Adipocyte (in vitro differentiated cells): Measurements from ENCODE around the gene NID1.
"Not testable (repeated sequence)": the region's sequence is repeated elsewhere in the genome, so short reads cannot be mapped to it uniquely, and the experiment has no call there.

ENCODE experiments used
- DNase-seq: peaks from one replicate; pipeline ENCODE4 v3.0.0-alpha.2; 2015; ENCODE audit warnings: low read depth
- H3K27me3 ChIP-seq: replicated peaks from 2 replicates; pipeline ENCODE4 v1.7.0; 2013; ENCODE audit warnings: mild to moderate bottlenecking, low read length, moderate library complexity; ENCODE audit not compliant: control insufficient read depth, insufficient read depth
- H3K36me3 ChIP-seq: 2 replicates; pipeline ENCODE4 v1.7.0; 2013; ENCODE audit warnings: low read length, mild to moderate bottlenecking, moderate library complexity; ENCODE audit not compliant: control insufficient read depth, insufficient read depth, severe bottlenecking
- H3K4me1 ChIP-seq: 2 replicates; pipeline ENCODE4 v1.7.0; 2013; ENCODE audit warnings: mild to moderate bottlenecking, low read length, moderate library complexity; ENCODE audit not compliant: control insufficient read depth, insufficient read depth
- H3K4me3 ChIP-seq: 2 replicates; pipeline ENCODE4 v1.7.0; 2013; ENCODE audit warnings: mild to moderate bottlenecking, low read length, moderate library complexity
- H3K9ac ChIP-seq: 2 replicates; pipeline ENCODE4 v1.7.0; 2013; ENCODE audit warnings: mild to moderate bottlenecking, low read length, moderate library complexity
- H3K9me3 ChIP-seq: 2 replicates; pipeline ENCODE4 v1.7.0; 2013; ENCODE audit warnings: mild to moderate bottlenecking, low read length, moderate library complexity; ENCODE audit not compliant: control insufficient read depth

Gene NID1

DNA sequence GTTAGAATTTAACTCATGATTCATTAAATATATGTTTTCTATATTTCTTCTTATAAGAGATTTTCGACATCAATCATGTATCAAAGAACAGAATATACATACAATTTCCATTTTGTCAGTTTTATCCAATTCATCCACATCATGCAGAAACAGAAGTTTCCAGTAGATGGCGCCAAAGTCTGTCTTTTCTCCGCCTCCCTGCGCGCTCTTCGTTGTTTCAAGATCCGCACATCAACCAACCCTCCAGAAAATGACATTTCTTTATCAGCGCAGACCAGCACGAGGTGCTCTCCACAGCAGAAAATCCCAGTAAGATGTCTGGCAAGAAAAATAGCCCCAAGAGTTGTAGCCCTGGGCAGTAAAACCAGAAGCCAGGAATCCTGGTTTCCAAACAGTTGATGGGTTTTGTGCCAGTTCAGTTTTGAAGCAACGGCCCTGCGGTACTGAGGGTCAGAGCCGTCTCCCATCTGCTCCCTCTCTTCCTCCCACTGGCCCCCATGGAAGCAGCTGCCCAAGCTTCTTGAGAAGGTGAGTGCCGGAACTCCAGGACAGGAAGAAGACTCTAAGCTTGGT, 38.8 kb upstream of the NID1 start:
- no peak overlapping the region for H3K4me3 ChIP-seq
- DNase-seq, result peak; percentile 84

DNA sequence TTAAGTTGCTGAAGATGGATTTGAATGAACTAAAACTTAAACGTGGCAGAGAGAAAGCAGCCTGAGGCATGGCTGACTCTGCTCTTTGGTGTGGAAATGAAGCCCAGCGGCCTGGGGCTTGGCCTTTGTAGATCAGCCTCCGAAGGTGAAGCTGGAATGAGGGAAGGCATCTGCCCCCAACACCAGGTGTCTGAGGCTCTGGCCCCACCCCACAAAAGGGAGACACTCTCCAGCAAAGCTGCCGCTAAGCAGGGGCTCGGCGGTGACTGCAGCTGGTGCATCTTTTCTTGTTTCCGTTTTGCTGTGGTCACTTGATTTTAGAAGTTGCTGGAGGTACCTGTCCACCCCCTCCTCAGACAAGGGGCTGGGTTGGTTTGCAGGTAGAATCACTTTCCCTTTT, 38.2 kb upstream of the NID1 start:
- DNase-seq, result no peak
- no peaks in the 10 kb centered on the region for H3K36me3 ChIP-seq
- H3K4me1 ChIP-seq, result peaks cover 3% of the 10 kb centered on the region
- H3K9ac ChIP-seq, result no peak overlapping the region
- no peak overlapping the region for H3K4me3 ChIP-seq
- H3K27me3 ChIP-seq, result peaks cover 8% of the 10 kb centered on the region
- no peaks in the 10 kb centered on the region for H3K9me3 ChIP-seq

More for the DNA sequence above, 38.8 kb upstream of the NID1 start:
- Histone ChIP-seq H3K9ac (no peak overlapping the region), H3K36me3 (no peaks in the 10 kb centered on the region), H3K9me3 (no peaks in the 10 kb centered on the region), H3K4me1 (peaks cover 3% of the 10 kb centered on the region), H3K27me3 (peaks cover 8% of the 10 kb centered on the region)

DNA sequence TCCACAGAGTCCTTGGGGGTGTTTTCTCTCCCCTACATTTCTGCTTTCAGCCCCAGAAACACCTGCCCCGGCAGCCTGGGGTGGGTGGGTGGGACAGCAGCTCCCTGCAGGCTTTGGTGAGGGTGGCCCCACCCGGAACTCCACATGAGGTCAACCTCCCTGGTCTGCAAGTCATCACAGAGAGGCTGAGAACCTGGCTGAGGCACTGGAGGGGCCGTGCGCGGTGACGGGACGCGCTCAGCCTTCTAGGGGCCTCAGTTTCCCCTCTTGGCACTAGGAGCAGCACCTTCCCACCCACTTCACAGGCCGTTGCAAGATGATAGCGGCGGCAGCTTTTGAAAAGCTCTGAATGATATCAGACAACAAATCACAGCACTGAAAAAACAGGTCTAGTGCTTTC, 37.7 kb upstream of the NID1 start:
- peaks cover 3% of the 10 kb centered on the region for H3K4me1 ChIP-seq
- no peak overlapping the region for H3K4me3 ChIP-seq
- H3K27me3 ChIP-seq, result peaks cover 8% of the 10 kb centered on the region
- H3K9ac ChIP-seq, result no peak overlapping the region
- no peaks in the 10 kb centered on the region for H3K36me3 ChIP-seq
- no peak for DNase-seq
- H3K9me3 ChIP-seq, result no peaks in the 10 kb centered on the region

DNA sequence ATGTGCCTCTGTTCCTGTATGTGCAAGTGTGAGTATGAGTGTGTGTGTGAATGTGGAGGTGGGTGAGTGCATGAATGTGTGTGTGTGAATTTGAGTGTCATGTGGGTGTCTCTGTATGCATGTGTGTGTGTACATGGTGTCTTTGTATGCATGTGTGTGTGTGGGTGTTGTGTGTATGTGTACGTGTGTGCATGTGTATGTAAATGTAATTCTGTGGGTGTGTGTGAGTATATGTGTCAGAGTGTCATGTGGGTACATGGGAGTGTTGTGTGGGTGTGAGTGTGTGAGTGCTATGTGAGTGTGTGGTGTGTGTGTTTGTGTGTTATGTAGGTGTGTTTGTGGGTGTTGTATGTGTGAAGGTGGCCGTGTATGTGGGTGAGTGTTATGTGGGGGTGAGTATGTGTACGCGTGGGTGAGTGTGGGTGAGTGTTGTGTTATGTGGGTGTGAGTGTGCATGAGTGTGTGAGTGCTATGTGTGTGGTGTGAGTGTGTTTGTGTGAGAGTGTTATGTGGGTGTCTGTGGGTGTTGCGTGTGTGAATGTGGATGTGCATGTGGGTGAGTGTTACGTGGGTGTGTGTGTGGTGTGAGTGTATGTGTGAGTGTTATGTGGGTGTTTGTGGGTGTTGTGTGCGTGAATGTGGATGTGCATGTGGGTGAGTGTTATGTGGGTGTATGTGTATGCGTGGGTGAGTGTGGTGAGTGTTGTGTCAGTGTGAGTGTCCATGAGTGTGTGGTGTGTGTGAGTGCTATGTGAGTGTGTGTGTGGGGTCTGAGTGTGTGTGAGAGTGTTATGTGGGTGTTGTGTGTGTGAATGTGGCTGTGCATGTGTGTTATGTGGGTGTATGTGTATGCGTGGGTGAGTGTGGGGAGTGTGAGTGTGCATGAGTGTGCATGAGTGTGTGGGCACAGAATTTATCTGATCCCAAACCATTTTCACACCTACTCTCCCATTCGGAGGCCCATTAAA, 36.6 kb upstream of the NID1 start:
- no peaks in the 10 kb centered on the region for H3K36me3 ChIP-seq
- H3K4me3 ChIP-seq, result no peak overlapping the region
- peaks cover 4% of the 10 kb centered on the region for H3K9me3 ChIP-seq
- H3K27me3 ChIP-seq, result peaks cover 8% of the 10 kb centered on the region
- peaks cover 3% of the 10 kb centered on the region for H3K4me1 ChIP-seq
- DNase-seq, result no peak
- no peak overlapping the region for H3K9ac ChIP-seq

DNA sequence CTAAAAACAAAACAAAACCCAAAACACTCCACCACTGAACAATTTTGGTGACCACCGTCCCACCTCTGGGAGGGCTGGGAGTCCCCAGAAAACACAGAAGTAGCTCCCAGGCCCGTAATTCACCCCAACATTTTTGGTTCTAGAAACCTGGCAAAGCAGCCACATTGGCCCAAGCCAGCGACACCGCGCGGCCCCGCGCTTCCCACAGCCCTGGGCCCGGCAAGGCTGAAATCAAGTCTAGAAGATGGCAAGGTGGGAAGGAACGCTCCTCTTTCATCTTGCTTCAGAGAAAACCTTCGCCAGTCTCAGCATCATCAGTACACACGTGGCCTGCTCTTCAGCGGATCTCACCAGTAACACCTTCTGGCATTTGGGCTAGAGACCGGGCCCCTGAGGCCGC, 35.9 kb upstream of the NID1 start:
- peaks cover 8% of the 10 kb centered on the region for H3K27me3 ChIP-seq
- no peak overlapping the region for H3K4me3 ChIP-seq
- no peak for DNase-seq
- no peak overlapping the region for H3K9ac ChIP-seq
- H3K4me1 ChIP-seq, result peaks cover 3% of the 10 kb centered on the region
- H3K36me3 ChIP-seq, result no peaks in the 10 kb centered on the region
- peaks cover 4% of the 10 kb centered on the region for H3K9me3 ChIP-seq

DNA sequence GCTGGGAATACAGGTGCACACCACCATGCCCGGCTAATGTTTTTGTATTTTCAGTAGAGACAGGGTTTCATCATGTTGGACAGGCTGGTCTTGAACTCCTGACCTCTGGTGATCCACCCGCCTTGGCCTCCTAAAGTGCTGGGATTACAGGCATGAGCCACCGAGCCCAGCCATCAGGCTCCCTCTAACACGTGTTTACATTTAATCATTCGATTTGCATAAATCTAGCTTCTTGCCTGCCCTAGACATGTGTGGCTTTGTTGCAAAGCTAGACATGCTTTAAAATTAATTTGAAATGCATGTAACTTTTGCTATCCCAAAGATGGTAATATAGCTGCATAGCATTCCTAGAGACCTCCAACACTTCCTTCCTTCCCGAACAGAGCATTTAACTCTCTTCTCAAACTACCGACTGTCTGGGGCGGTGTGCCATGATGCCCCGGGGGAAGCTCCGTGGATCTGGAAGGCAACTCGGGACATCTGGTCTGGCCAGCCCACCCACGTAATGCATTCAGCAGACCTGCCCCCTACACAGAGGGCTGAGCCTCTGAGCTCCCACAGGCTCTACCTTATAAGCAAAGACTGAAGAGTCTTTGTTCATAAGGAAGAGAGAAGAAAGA, 34.6 kb upstream of the NID1 start:
- Histone ChIP-seq H3K9me3 (peaks cover 4% of the 10 kb centered on the region), H3K27me3 (peaks cover 8% of the 10 kb centered on the region), H3K4me1 (peaks cover 3% of the 10 kb centered on the region), H3K4me3 (no peak overlapping the region), H3K36me3 (no peaks in the 10 kb centered on the region), H3K9ac (no peak overlapping the region)
- DNase-seq, result peak; percentile 52

DNA sequence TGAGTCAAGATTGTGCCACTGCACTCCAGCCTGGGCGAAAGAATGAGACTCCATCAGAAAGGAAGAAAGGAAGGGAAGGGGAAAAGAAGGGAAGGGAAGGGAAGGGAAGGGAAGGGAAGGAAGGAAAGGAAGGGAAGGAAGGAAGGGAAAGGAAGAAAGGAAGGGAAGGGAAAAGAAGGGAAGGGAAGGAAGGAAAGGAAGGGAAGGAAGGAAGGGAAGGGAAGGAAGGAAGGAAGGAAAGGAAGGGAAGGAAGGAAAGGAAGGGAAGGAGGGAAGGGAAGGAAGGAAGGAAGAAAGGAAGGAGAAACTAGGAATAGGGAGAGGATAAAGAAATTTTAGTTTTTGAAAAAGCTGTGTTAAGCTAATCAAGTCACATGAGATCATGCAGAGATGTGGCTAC, 33.4 kb upstream of the NID1 start:
- Histone ChIP-seq H3K9ac (no peak overlapping the region), H3K27me3 (peaks cover 8% of the 10 kb centered on the region), H3K4me3 (no peak overlapping the region), H3K4me1 (peaks cover 3% of the 10 kb centered on the region), H3K36me3 (no peaks in the 10 kb centered on the region), H3K9me3 (peaks cover 4% of the 10 kb centered on the region)
- DNase-seq, result no peak

DNA sequence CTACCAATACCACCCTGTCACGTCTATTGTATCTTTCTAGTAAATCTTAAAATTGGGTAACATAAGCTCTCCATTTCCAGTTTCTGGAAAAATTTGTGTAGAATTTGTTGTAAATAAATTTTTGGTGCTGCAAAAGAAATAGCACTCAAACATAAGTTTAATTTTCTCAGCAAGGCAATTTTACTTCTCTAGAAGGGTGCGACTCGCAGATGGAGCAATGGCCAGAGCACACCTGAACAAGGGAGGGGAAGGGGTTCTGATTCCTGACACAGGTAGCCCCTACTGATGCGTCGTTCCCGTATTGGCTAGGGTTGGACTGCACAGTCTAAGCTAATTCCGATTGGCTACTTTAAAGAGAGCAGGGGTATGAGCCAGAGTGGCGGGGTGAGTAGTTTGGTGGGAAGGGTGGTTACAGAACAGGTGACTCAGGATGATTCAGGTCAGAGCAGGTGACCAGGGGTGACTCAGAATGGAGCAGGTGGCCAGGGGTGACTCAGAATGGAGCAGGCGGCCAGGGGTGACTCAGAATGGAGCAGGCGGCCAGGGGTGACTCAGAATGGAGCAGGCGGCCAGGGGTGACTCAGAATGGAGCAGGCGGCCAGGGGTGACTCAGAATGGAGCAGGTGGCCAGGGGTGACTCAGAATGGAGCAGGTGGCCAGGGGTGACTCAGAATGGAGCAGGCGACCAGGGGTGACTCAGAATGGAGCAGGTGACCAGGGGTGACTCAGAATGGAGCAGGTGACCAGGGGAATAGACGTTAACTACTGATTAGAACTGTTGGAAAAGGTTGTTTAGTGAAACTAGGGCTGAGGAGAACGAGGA, 32.0 kb upstream of the NID1 start:
- not testable (repeated sequence) for H3K4me3 ChIP-seq, H3K36me3 ChIP-seq, H3K9me3 ChIP-seq, H3K27me3 ChIP-seq, H3K9ac ChIP-seq, H3K4me1 ChIP-seq
- peak; percentile 81 for DNase-seq

DNA sequence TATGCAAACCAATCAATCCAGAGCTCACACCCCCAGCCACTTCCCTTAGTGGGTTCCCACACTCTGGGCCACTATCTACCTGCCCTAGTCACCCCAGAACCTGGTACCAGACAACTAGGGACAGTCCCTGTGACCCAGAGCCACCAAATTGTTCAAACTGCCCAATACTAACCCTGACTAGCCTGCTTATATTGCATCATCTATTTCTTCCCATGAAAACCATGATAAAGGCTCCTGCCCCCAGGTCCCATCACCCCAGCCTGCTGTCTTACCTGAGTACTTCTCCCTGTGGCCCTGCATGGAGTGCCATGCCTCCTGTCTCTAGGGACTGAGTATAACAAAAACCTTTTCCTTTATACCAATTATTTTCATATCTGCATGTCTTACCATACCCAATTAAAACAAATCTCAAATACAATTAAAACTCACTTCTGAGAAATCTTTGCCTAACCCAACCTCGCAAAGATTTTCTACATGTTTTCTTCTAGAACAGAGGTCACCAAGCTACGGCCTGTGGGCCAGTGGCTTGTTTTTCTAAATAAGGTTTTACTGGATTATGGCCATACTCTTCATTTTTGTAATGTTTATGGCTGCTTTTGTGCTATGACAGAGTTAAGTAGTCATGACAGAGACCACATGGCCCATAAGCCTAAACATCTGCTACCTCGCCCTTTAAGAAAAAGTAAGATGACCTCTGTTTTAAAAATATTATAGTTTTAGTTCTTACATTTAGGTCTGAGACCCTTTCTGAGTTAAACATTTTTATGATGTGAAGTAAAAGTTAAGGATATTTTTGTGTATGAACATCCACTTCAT, 31.0 kb upstream of the NID1 start:
- peak; percentile 13 for DNase-seq
- H3K4me1 ChIP-seq, result peaks cover 3% of the 10 kb centered on the region
- peaks cover 8% of the 10 kb centered on the region for H3K27me3 ChIP-seq
- no peaks in the 10 kb centered on the region for H3K36me3 ChIP-seq
- H3K9ac ChIP-seq, result no peak overlapping the region
- H3K9me3 ChIP-seq, result peaks cover 4% of the 10 kb centered on the region
- no peak overlapping the region for H3K4me3 ChIP-seq

DNA sequence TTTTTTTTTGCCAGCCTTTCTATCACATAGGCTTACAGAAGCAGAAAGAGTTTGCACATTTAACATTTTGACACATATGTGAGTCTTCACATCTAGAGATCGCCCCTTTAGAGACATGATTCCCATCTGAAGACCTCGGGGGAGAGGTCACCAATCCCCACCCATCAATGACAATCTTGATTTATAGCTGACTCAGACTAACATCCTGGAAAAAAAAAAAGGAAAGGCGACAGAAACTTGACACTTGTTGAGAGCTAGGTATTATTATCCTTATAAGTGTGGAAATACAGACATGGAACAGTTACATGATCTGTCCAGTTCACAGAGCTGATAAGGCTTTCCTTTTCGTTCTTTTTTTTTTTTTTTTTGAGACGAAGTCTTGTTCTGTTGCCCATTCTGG, 28.0 kb upstream of the NID1 start:
- Histone ChIP-seq H3K9me3 (peaks cover 4% of the 10 kb centered on the region), H3K36me3 (no peaks in the 10 kb centered on the region), H3K27me3 (no peaks in the 10 kb centered on the region), H3K4me3 (no peak overlapping the region), H3K9ac (no peak overlapping the region), H3K4me1 (no peaks in the 10 kb centered on the region)
- no peak for DNase-seq
